WTC11 (cell line): ENCODE data around the gene AGO3. TPM values are rescaled to one million over a fixed set of nuclear protein-coding genes. Genes with fewer than 3 reads are reported as not detected.
A peak's percentile ranks its signal among the peaks of the same experiment; 100 is the strongest.

Source experiments
- ATAC-seq: fragments of 200-7000 bp; cut with Tn5 transposase; 2 replicates; pipeline ENCODE4 v1.10.0; 2021; ENCODE audit warnings: mild to moderate bottlenecking, moderate library complexity
- CTCF ChIA-PET: fragments of 300-600 bp; sonication (Branson Sonifier 250); formaldehyde crosslinking; loops from one replicate; lab custom pipeline; 2021; ENCODE audit warnings: antibody characterized with exemption; lab: Charles Lee
- POLR2A ChIA-PET: fragments of 350-600 bp; sonication (Branson Sonifier 250); formaldehyde crosslinking; loops from one replicate; lab custom pipeline; 2021; ENCODE audit warnings: antibody characterized with exemption; lab: Charles Lee
- DNase-seq: peaks from one replicate; pipeline ENCODE4 v3.0.0; 2021; ENCODE audit warnings: low spot score
- H3K27ac Mint-ChIP-seq: 2 replicates; pipeline ENCODE4 v1.8.0; 2021; ENCODE audit warnings: mixed read lengths
- H3K27me3 Mint-ChIP-seq: 2 replicates; pipeline ENCODE4 v1.8.0; 2021; ENCODE audit warnings: low read depth, mild to moderate bottlenecking, moderate library complexity, mixed read lengths
- H3K36me3 Mint-ChIP-seq: 2 replicates; pipeline ENCODE4 v1.8.0; 2021; ENCODE audit warnings: mixed read lengths
- H3K4me1 Mint-ChIP-seq: 2 replicates; pipeline ENCODE4 v1.8.0; 2022; ENCODE audit warnings: mixed read lengths
- H3K4me3 Mint-ChIP-seq: 2 replicates; pipeline ENCODE4 v1.8.0; 2021; ENCODE audit warnings: mild to moderate bottlenecking, moderate library complexity, mixed read lengths
- H3K9me3 Mint-ChIP-seq: 2 replicates; pipeline ENCODE4 v1.8.0; 2021; ENCODE audit warnings: mixed read lengths
- ATF1 ChIP-seq: sonication (generic); formaldehyde crosslinking; IDR thresholded peaks from 2 replicates; pipeline ENCODE4 v1.8.1; 2023; ENCODE audit warnings: mild to moderate bottlenecking, moderate library complexity, missing genetic modification reagents
- ERG ChIP-seq: fragments of 250-450 bp; sonication (Bioruptor Pico); IDR thresholded peaks from 2 replicates; pipeline ENCODE4 v1.8.0; 2021; ENCODE audit warnings: mild to moderate bottlenecking
- ESRRA ChIP-seq: sonication (generic); formaldehyde crosslinking; IDR thresholded peaks from 2 replicates; pipeline ENCODE4 v1.8.1; 2022; ENCODE audit warnings: mild to moderate bottlenecking, missing genetic modification reagents, borderline replicate concordance
- FOXJ3 ChIP-seq: sonication (generic); formaldehyde crosslinking; IDR thresholded peaks from 2 replicates; pipeline ENCODE4 v1.9.0; 2021; ENCODE audit warnings: missing genetic modification reagents, mild to moderate bottlenecking, borderline replicate concordance
- FOXK1 ChIP-seq: sonication (generic); formaldehyde crosslinking; IDR thresholded peaks from 2 replicates; pipeline ENCODE4 v1.8.0; 2022; ENCODE audit warnings: mild to moderate bottlenecking, moderate library complexity, missing genetic modification reagents
- FOXP1 ChIP-seq: sonication (generic); formaldehyde crosslinking; IDR thresholded peaks from 2 replicates; pipeline ENCODE4 v1.8.0; 2022; ENCODE audit warnings: missing genetic modification reagents, mild to moderate bottlenecking, moderate library complexity, borderline replicate concordance
- OVOL2 ChIP-seq: fragments of 250-450 bp; sonication (Bioruptor Pico); IDR thresholded peaks from 2 replicates; pipeline ENCODE4 v1.9.0; 2021; ENCODE audit warnings: mild to moderate bottlenecking, borderline replicate concordance
- USF2 ChIP-seq: sonication (generic); formaldehyde crosslinking; IDR thresholded peaks from 2 replicates; pipeline ENCODE4 v1.8.1; 2023; ENCODE audit warnings: mild to moderate bottlenecking, missing genetic modification reagents, moderate library complexity
- ZNF396 ChIP-seq: fragments of 250-450 bp; sonication (Bioruptor Pico); IDR thresholded peaks from 2 replicates; pipeline ENCODE4 v1.8.0; 2021; ENCODE audit warnings: mild to moderate bottlenecking, moderate library complexity, borderline replicate concordance
- ZNF425 ChIP-seq: fragments of 250-450 bp; sonication (Bioruptor Pico); conservative IDR thresholded peaks from 2 replicates; pipeline ENCODE4 v1.9.0; 2021; ENCODE audit warnings: mild to moderate bottlenecking
- total RNA-seq: library from RNA; stranded (reverse); gene quantifications from 3 replicates; pipeline ENCODE4 v1.2.3, GENCODE V29; 2021
- TF ChIP-seq, protein P1 (sequence below): sonication (generic); formaldehyde crosslinking; IDR thresholded peaks from 2 replicates; pipeline ENCODE4 v1.8.0; 2022; ENCODE audit warnings: missing genetic modification reagents
- TF ChIP-seq, protein P2 (sequence below): fragments of 250-450 bp; sonication (Bioruptor Pico); IDR thresholded peaks from 2 replicates; pipeline ENCODE4 v1.9.0; 2021; ENCODE audit warnings: mild to moderate bottlenecking

Gene AGO3
- total RNA-seq, 1 experiment from 2014 or later, result 26.8 TPM

- Mint-ChIP-seq H3K4me3 (no peak overlapping the region), H3K4me1 (peaks cover 22% of the 10 kb centered on the region), H3K36me3 (peaks cover 2% of the 10 kb centered on the region; the same call in 1 of the 2 replicates), H3K27ac (no peak overlapping the region), H3K9me3 (no peaks in the 10 kb centered on the region), H3K27me3 (no peaks in the 10 kb centered on the region)
- POLR2A ChIA-PET, result no interaction called here
- ATAC-seq (no peak), DNase-seq (no peak)
- CTCF ChIA-PET, result interaction anchor here (1.1 kb wide), 1 partner anchor 44 kb away, joined by 4 read pairs; the partner anchor contains the start of gene AGO1
- TF ChIP-seq, protein P1, sequence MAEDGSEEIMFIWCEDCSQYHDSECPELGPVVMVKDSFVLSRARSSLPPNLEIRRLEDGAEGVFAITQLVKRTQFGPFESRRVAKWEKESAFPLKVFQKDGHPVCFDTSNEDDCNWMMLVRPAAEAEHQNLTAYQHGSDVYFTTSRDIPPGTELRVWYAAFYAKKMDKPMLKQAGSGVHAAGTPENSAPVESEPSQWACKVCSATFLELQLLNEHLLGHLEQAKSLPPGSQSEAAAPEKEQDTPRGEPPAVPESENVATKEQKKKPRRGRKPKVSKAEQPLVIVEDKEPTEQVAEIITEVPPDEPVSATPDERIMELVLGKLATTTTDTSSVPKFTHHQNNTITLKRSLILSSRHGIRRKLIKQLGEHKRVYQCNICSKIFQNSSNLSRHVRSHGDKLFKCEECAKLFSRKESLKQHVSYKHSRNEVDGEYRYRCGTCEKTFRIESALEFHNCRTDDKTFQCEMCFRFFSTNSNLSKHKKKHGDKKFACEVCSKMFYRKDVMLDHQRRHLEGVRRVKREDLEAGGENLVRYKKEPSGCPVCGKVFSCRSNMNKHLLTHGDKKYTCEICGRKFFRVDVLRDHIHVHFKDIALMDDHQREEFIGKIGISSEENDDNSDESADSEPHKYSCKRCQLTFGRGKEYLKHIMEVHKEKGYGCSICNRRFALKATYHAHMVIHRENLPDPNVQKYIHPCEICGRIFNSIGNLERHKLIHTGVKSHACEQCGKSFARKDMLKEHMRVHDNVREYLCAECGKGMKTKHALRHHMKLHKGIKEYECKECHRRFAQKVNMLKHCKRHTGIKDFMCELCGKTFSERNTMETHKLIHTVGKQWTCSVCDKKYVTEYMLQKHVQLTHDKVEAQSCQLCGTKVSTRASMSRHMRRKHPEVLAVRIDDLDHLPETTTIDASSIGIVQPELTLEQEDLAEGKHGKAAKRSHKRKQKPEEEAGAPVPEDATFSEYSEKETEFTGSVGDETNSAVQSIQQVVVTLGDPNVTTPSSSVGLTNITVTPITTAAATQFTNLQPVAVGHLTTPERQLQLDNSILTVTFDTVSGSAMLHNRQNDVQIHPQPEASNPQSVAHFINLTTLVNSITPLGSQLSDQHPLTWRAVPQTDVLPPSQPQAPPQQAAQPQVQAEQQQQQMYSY (CRISPR knock-in tag), result no peak
- no peak for TF ChIP-seq ATF1
- no peak for TF ChIP-seq FOXP1 (CRISPR knock-in tag)
- TF ChIP-seq USF2 (CRISPR knock-in tag), result no peak
- no peak for TF ChIP-seq ZNF396 (CRISPR knock-in tag)
- TF ChIP-seq FOXJ3 (CRISPR knock-in tag), result no peak
- no peak for TF ChIP-seq FOXK1 (CRISPR knock-in tag)
- TF ChIP-seq ESRRA (CRISPR knock-in tag), result no peak
Observed at GRCh38 chr1:35927472-35927871, 3.4 kb upstream of the AGO3 start.

DNA sequence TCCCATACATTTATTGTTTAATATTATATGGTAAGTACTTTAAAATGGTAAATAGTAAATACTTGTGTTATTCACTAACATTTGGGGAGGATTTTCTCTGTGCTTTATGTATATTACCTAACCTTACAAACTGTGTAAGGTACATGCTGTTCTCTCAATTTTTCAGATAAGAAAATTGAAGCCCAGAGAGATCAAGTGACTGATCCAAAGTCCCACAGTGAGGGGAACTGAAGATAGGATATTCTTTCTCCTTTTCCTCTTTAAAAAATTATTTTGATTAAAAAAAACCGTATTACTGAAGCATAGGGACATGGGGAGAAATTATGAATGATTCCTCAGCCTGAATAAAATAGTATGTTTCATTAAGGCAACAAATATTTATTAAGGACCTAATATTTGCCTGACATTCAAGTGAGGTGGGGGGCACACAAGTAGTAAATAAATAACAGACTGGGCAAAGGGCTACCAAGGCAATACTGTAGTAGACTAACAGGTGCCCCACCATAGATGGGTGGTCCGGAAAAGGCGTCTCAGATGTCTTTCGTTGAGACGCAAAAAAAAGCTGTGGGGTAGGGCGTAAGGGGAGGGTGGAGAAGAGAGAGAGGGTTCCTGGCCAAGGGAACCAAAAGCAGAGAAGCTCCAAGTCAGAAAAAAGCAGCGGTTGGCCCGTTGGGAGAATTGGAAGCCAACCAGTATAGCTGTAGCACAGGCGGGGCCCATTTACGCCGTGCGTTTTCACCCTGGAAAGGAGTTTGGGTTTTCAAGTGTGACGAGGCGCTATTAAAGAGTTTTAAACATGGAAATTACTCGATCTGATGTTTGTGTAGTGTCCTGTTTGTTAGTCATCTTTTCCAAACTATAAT, 944 bp upstream of the AGO3 start:
- ChIA-PET POLR2A (interaction anchor here (1.0 to 2.3 kb wide), 5 partner anchors 9 to 219 kb away, joined by 4 to 14 read pairs (median 9); partner anchors contain the start of genes CLSPN, TEKT2 and TRAPPC3), CTCF (interaction anchor here (0.6 to 1.7 kb wide), 6 partner anchors 12 to 205 kb away, joined by 3 to 10 read pairs (median 4); partner anchors contain the start of gene AGO1)
- Mint-ChIP-seq H3K4me3 (peak overlapping the region; percentile 91), H3K36me3 (no peaks in the 10 kb centered on the region), H3K27ac (peak overlapping the region; percentile 98), H3K27me3 (no peaks in the 10 kb centered on the region), H3K9me3 (no peaks in the 10 kb centered on the region), H3K4me1 (peaks cover 40% of the 10 kb centered on the region)
- ATAC-seq (peak; percentile 38), DNase-seq (peak; percentile 54)
- TF ChIP-seq FOXJ3 (CRISPR knock-in tag) (no peak), ZNF425 (CRISPR knock-in tag) (peak; percentile 15; the same call in 1 of the 2 replicates), OVOL2 (CRISPR knock-in tag) (no peak), ERG (peak; percentile 83)
- TF ChIP-seq, protein P2, sequence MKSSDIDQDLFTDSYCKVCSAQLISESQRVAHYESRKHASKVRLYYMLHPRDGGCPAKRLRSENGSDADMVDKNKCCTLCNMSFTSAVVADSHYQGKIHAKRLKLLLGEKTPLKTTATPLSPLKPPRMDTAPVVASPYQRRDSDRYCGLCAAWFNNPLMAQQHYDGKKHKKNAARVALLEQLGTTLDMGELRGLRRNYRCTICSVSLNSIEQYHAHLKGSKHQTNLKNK, result peak; percentile 42; the same call in 1 of the 2 replicates
